NCI-H2196 (cell line): ENCODE measurements around the gene HMCN1.
"Not testable (repeated sequence)": the region's sequence is repeated elsewhere in the genome, so short reads cannot be mapped to it uniquely, and the experiment has no call there.

Source experiments
- DNase-seq: peaks from one replicate; lab custom pipeline; 2025; ENCODE audit not compliant: unreplicated experiment; lab: John Stamatoyannopoulos, UW

Gene HMCN1

GRCh38 chr1:186186251-186186650, 452.1 kb downstream of the HMCN1 start:
- DNase-seq = not testable (repeated sequence)

- DNase-seq = no peak
Observed at GRCh38 chr1:186187601-186188000, 453.4 kb downstream of the HMCN1 start.

- no peak for DNase-seq
Observed at GRCh38 chr1:186188004-186188539, 453.9 kb downstream of the HMCN1 start.

GRCh38 chr1:186188736-186189135, 454.5 kb downstream of the HMCN1 start:
- no peak for DNase-seq

GRCh38 chr1:186189156-186189555, 455.0 kb downstream of the HMCN1 start:
- DNase-seq = no peak

- no peak for DNase-seq
Observed at GRCh38 chr1:186191511-186191910, 457.3 kb downstream of the HMCN1 start.

- no peak for DNase-seq
Observed at GRCh38 chr1:186193224-186193623, 459.0 kb downstream of the HMCN1 start.

GRCh38 chr1:186194107-186194756, 460.0 kb downstream of the HMCN1 start:
- DNase-seq = no peak

GRCh38 chr1:186195377-186195931, 461.3 kb downstream of the HMCN1 start:
- DNase-seq = no peak

GRCh38 chr1:186202271-186202764, 468.1 kb downstream of the HMCN1 start:
- DNase-seq = no peak

GRCh38 chr1:186202776-186203175, 468.6 kb downstream of the HMCN1 start:
- DNase-seq = no peak

GRCh38 chr1:186206048-186206570, 471.9 kb downstream of the HMCN1 start:
- DNase-seq = no peak

GRCh38 chr1:186207391-186208085, 473.3 kb downstream of the HMCN1 start:
- no peak for DNase-seq

- DNase-seq = no peak
Observed at GRCh38 chr1:186208405-186209129, 474.4 kb downstream of the HMCN1 start.

GRCh38 chr1:186210258-186210657, 476.1 kb downstream of the HMCN1 start:
- DNase-seq = no peak

GRCh38 chr1:186211583-186211982, 477.4 kb downstream of the HMCN1 start:
- DNase-seq = not testable (repeated sequence)

GRCh38 chr1:186212568-186213224, 478.5 kb downstream of the HMCN1 start:
- DNase-seq = peak; percentile 54

- DNase-seq = no peak
Observed at GRCh38 chr1:186213225-186213607, 479.0 kb downstream of the HMCN1 start.

- DNase-seq = no peak
Observed at GRCh38 chr1:186214791-186215190, 480.6 kb downstream of the HMCN1 start.

GRCh38 chr1:186215636-186216035, 481.4 kb downstream of the HMCN1 start:
- no peak for DNase-seq
